GM19238 (cell line): ENCODE data around the gene MIEN1.
"Not testable (repeated sequence)": the region's sequence is repeated elsewhere in the genome, so short reads cannot be mapped to it uniquely, and the experiment has no call there.

Source experiments
- DNase-seq: peaks from one replicate; pipeline ENCODE4 v3.0.0; 2011; ENCODE audit warnings: low spot score; ENCODE audit not compliant: insufficient read length

Gene MIEN1

GRCh38 chr17:39740357-39741111 lies 10.2 kb upstream of the MIEN1 start:
- DNase-seq: no peak

- DNase-seq: no peak
Observed at GRCh38 chr17:39739885-39740356, 9.6 kb upstream of the MIEN1 start.

GRCh38 chr17:39738983-39739884 lies 8.9 kb upstream of the MIEN1 start:
- no peak for DNase-seq

- no peak for DNase-seq
Observed at GRCh38 chr17:39738568-39738901, 8.2 kb upstream of the MIEN1 start.

DNA sequence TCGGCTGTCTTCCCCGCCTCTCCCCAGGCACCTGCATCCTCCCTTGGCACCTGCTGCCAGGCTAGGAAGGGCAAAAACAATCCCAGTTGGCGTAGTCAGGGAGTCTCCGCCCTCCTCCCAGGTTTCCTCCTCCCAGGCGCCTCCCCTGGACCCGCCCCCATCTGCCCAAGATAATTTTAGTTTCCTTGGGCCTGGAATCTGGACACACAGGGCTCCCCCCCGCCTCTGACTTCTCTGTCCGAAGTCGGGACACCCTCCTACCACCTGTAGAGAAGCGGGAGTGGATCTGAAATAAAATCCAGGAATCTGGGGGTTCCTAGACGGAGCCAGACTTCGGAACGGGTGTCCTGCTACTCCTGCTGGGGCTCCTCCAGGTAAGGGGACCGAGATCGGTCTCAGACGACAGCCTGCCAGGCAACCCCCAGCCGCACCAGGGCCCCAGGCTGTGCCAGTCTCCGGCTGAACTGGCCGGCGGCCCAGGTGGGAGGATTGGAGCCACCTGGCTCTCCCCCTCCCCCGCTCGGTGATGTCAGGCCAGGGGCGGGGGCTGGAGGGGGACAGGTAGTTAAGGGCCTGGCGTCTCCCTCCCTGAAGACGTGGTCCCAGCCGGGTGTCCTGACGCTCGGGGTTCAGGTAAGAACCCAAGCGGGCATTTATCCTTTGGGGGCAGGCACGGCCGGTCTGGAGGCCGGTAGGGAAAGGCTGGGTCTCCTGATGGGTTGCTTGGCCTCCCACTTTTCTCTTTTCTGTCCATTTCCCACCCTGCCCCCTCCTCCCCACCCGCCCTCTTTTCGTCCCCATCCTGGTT lies 7.6 kb upstream of the MIEN1 start, which contains the start of gene GRB7:
Gene GRB7, plus strand, starts transcription at position 179 of the 808 bp plus-strand sequence. CDS start 4,364 bp downstream, outside the sequence.
- no peak for DNase-seq

- DNase-seq: no peak
Observed at GRCh38 chr17:39737206-39737759, 7.0 kb upstream of the MIEN1 start.

GRCh38 chr17:39736319-39737165 lies 6.2 kb upstream of the MIEN1 start:
- DNase-seq: no peak

DNA sequence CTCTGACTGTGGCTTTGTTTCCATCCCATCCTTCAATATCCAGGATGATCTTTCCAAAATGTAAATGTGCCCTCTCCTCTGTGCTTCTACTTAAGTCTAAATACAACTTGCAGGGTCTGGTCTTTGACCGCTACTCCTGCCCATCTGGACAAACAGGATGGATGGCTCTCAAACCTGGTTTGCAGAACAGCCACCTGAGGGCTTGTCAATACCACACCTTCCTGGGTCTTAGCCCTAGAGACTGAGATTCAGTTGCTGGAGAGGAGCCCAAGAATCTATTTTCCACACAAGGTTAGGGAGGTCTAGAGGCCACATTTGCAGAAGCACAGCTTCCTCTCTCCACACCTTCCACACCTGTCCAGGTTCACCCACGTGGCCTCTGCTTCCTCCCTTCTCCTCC lies 5.5 kb upstream of the MIEN1 start:
- no peak for DNase-seq

DNA sequence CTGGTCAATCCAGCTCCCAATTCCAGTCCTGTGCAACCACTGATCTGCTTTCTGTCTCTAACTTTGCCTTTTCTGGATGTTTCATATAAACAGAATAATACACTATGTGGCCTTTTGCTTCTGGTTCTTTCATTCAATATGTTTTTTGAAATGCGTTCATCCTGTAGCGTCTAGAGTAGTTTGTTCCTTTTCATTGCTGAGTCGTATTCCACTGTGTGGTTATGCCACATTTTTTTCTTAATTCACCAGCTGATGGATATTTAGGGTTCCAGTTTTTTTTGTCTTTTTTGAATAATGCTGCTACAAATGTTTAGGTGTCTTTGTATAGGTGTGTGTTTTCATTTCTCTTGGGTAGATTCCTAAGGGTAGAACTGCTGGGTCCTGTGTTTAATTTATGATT lies 2.3 kb upstream of the MIEN1 start:
- DNase-seq: no peak

- DNase-seq: no peak
Observed at GRCh38 chr17:39729280-39729851, 966 bp downstream of the MIEN1 start.

- no peak for DNase-seq
Observed at GRCh38 chr17:39727556-39727955, 2.8 kb downstream of the MIEN1 start.

DNA sequence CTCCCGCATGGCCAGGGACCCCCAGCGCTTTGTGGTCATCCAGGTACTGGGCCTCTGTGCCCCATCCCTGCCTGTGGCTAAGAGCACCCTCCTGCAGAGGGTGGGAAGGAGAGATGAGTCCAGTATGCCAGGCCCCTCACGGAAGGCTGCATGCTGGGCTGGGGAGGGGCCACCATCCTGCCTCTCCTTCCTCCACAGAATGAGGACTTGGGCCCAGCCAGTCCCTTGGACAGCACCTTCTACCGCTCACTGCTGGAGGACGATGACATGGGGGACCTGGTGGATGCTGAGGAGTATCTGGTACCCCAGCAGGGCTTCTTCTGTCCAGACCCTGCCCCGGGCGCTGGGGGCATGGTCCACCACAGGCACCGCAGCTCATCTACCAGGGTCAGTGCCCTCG lies 3.7 kb downstream of the MIEN1 start:
- DNase-seq: no peak

GRCh38 chr17:39725923-39726322 lies 4.4 kb downstream of the MIEN1 start:
- DNase-seq: not testable (repeated sequence)

GRCh38 chr17:39724731-39725130 lies 5.6 kb downstream of the MIEN1 start:
- DNase-seq: no peak

DNA sequence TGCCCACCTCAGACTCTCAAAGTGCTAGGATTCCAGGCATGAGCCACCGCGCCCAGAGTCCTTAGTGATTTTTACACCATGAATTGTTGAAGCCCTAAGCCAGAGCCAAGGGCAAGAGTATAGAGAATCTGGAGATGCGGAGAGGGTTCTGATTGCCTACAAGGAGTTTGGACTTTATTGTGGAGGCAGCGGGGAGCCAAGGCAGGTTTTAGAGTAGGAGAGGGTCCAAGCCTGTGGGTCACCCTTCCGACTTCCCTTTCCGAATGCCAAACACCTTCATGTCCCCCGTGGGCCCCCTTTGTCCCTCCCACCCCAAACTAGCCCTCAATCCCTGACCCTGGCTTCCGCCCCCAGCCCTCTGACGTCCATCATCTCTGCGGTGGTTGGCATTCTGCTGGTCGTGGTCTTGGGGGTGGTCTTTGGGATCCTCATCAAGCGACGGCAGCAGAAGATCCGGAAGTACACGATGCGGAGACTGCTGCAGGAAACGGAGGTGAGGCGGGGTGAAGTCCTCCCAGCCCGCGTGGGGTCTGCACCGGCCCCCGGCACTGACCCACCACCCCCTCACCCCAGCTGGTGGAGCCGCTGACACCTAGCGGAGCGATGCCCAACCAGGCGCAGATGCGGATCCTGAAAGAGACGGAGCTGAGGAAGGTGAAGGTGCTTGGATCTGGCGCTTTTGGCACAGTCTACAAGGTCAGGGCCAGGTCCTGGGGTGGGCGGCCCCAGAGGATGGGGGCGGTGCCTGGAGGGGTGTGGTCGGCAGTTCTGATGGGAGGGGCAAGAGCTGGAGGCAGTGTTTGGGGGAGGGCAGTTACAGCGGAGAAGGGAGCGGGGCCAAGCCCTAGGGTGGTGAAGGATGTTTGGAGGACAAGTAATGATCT lies 7.1 kb downstream of the MIEN1 start:
- no peak for DNase-seq

DNA sequence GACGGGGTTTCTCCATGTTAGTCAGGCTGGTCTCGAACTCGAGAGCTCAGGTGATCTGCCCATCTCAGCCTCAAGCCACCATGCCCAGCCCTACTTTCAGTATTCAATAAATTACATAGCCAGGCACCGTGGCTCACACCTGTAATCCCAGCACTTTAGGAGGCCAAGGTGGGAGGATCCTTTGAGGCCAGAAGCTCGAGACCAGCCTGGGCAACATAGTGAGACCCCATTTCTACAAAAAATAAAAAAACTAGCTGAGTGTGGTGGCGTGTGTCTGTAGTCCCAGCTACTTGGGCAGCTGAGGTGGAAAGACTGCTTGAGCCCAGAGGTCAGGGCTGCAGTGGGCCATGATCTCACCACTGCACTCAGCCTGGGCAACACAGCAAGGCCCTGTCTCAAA lies 8.2 kb downstream of the MIEN1 start:
- DNase-seq: no peak

GRCh38 chr17:39719563-39720355 lies 10.6 kb downstream of the MIEN1 start:
- DNase-seq: no peak

DNA sequence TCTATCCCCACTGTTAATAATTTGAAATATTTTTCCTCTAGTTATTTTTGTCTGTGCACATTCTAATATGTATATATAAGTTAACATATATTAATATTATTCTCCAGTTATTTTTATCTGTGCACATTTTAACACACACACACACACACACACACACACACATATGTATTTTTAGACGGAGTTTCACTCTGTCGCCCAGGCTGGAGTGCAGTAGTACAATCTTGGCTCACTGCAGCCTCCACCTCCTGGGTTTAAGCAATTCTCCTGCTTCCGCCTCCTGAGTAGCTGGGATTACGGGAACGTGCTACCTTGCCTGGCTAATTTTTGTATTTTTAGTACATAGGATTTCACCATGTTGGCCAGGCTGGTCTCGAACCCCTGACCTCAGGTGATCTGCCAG lies 12.7 kb downstream of the MIEN1 start:
- DNase-seq: no peak
